ENCODE measurements around the gene BBX.

GRCh38 chr3:107604057-107604822 lies 81.5 kb downstream of the BBX start:
- TF ChIP-seq GLIS3 (CRISPR knock-in tag; IDR thresholded peaks at IDR 0.05) (no peak), ZFP30 (CRISPR knock-in tag; IDR thresholded peaks at IDR 0.05) (no peak), PPARA (CRISPR knock-in tag; IDR thresholded peaks at IDR 0.05; ENCODE audit: borderline replicate concordance) (no peak), PATZ1 (CRISPR knock-in tag; IDR thresholded peaks at IDR 0.05; ENCODE audit: borderline replicate concordance) (no peak), ZC3H10 (CRISPR knock-in tag; IDR thresholded peaks at IDR 0.05) (no peak), CSRNP3 (CRISPR knock-in tag; IDR thresholded peaks at IDR 0.05) (no peak)
- TF ChIP-seq, protein P1, sequence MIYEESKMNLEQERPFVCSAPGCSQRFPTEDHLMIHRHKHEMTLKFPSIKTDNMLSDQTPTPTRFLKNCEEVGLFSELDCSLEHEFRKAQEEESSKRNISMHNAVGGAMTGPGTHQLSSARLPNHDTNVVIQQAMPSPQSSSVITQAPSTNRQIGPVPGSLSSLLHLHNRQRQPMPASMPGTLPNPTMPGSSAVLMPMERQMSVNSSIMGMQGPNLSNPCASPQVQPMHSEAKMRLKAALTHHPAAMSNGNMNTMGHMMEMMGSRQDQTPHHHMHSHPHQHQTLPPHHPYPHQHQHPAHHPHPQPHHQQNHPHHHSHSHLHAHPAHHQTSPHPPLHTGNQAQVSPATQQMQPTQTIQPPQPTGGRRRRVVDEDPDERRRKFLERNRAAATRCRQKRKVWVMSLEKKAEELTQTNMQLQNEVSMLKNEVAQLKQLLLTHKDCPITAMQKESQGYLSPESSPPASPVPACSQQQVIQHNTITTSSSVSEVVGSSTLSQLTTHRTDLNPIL (CRISPR knock-in tag; IDR thresholded peaks at IDR 0.05; ENCODE audit: low read depth): no peak

Data from SK-N-SH treated with all-trans-retinoic acid at 6 μM for 48 hours (cell line).